ENCODE data around the gene STXBP4. TPM values are rescaled to one million over a fixed set of nuclear protein-coding genes. Genes with fewer than 3 reads are reported as not detected.
"Not testable (repeated sequence)": the region's sequence is repeated elsewhere in the genome, so short reads cannot be mapped to it uniquely, and the experiment has no call there.

STXBP4 gene
- polyA plus RNA-seq, 1 experiment: 9.7 TPM

- no peak overlapping the region for H3K27ac ChIP-seq (ENCODE audit: low read depth, low read length)
- H3K27me3 ChIP-seq (ENCODE audit: control insufficient read depth, insufficient read depth, low read length): no peaks in the 10 kb centered on the region
- H3K9me3 ChIP-seq (ENCODE audit: control insufficient read depth, insufficient read depth, low read length): no peaks in the 10 kb centered on the region
- H3K4me3 ChIP-seq (ENCODE audit: low read depth, low read length): no peak overlapping the region
- POLR2A ChIA-PET: no interaction called here
- no peak for DNase-seq (ENCODE audit: low read depth, low spot score)
- TF ChIP-seq CTCF (IDR thresholded peaks at IDR 0.05; ENCODE audit: low read depth, low read length): no peak
- CTCF ChIA-PET: interaction anchor here (0.6 to 1.4 kb wide), 3 partner anchors 21 to 445 kb away, joined by 4 to 5 read pairs (median 4); no protein-coding TSS in a partner anchor
Measured at GRCh38 chr17:55068862-55069811, 100.6 kb downstream of the STXBP4 start.

GRCh38 chr17:55069983-55070529 lies 101.5 kb downstream of the STXBP4 start:
- Histone ChIP-seq H3K9me3 (ENCODE audit: control insufficient read depth, insufficient read depth, low read length) (no peaks in the 10 kb centered on the region), H3K27ac (ENCODE audit: low read depth, low read length) (no peak overlapping the region), H3K4me3 (ENCODE audit: low read depth, low read length) (no peak overlapping the region), H3K27me3 (ENCODE audit: control insufficient read depth, insufficient read depth, low read length) (no peaks in the 10 kb centered on the region)
- CTCF ChIA-PET: interaction anchor here (0.6 kb wide), 2 partner anchors 166 to 280 kb away, joined by 4 to 7 read pairs; no protein-coding TSS in a partner anchor
- TF ChIP-seq CTCF (IDR thresholded peaks at IDR 0.05; ENCODE audit: low read depth, low read length): no peak
- DNase-seq (ENCODE audit: low read depth, low spot score): no peak
- POLR2A ChIA-PET: no interaction called here

- Histone ChIP-seq H3K27ac (ENCODE audit: low read depth, low read length) (no peak overlapping the region), H3K9me3 (ENCODE audit: control insufficient read depth, insufficient read depth, low read length) (no peaks in the 10 kb centered on the region), H3K27me3 (ENCODE audit: control insufficient read depth, insufficient read depth, low read length) (no peaks in the 10 kb centered on the region), H3K4me3 (ENCODE audit: low read depth, low read length) (no peak overlapping the region)
- no peak for DNase-seq (ENCODE audit: low read depth, low spot score)
- POLR2A ChIA-PET: no interaction called here
- CTCF ChIA-PET: no interaction called here
- no peak for TF ChIP-seq CTCF (IDR thresholded peaks at IDR 0.05; ENCODE audit: low read depth, low read length)
Measured at GRCh38 chr17:55072898-55073297, 104.3 kb downstream of the STXBP4 start.

- DNase-seq (ENCODE audit: low read depth, low spot score); POLR2A ChIA-PET; H3K27me3 ChIP-seq (ENCODE audit: control insufficient read depth, insufficient read depth, low read length); H3K27ac ChIP-seq (ENCODE audit: low read depth, low read length); H3K9me3 ChIP-seq (ENCODE audit: control insufficient read depth, insufficient read depth, low read length); H3K4me3 ChIP-seq (ENCODE audit: low read depth, low read length); CTCF ChIA-PET: not testable (repeated sequence)
Measured at GRCh38 chr17:55073467-55073866, 104.9 kb downstream of the STXBP4 start.

- CTCF ChIA-PET: interaction anchor here (0.5 kb wide), 1 partner anchor 37 kb away, joined by 3 read pairs; no protein-coding TSS in a partner anchor
- no peak for TF ChIP-seq CTCF (IDR thresholded peaks at IDR 0.05; ENCODE audit: low read depth, low read length)
- no peaks in the 10 kb centered on the region for H3K9me3 ChIP-seq (ENCODE audit: control insufficient read depth, insufficient read depth, low read length)
- no peak overlapping the region for H3K4me3 ChIP-seq (ENCODE audit: low read depth, low read length)
- no peaks in the 10 kb centered on the region for H3K27me3 ChIP-seq (ENCODE audit: control insufficient read depth, insufficient read depth, low read length)
- POLR2A ChIA-PET: no interaction called here
- H3K27ac ChIP-seq (ENCODE audit: low read depth, low read length): no peak overlapping the region
- no peak for DNase-seq (ENCODE audit: low read depth, low spot score)
Measured at GRCh38 chr17:55081559-55081958, 113.0 kb downstream of the STXBP4 start.
